Keratinocyte (primary cell): Measurements from ENCODE around the gene EAPP.

Source experiments
- EZH2 ChIP-seq: IDR thresholded peaks from one replicate; pipeline ENCODE4 v1.6.1; 2012; ENCODE audit warnings: inconsistent platforms, mild to moderate bottlenecking, low read length, moderate library complexity
- TF ChIP-seq, protein P1 (sequence below), 3 experiments: IDR thresholded peaks in 1 of 3; conservative IDR thresholded peaks in 1 of 3; optimal IDR thresholded peaks in 1 of 3; 2 replicates in 2 of 3; 3 replicates in 1 of 3; pipeline versions ENCODE3 to v1.5.1; 2011; ENCODE audit warnings: low read length in 3 of 3, mild to moderate bottlenecking in 3 of 3, moderate library complexity in 2 of 3, control low read depth in 1 of 3, inconsistent platforms in 1 of 3; ENCODE audit not compliant: insufficient read depth in 2 of 3; ENCODE audit errors: extremely low read depth in 1 of 3

DNA sequence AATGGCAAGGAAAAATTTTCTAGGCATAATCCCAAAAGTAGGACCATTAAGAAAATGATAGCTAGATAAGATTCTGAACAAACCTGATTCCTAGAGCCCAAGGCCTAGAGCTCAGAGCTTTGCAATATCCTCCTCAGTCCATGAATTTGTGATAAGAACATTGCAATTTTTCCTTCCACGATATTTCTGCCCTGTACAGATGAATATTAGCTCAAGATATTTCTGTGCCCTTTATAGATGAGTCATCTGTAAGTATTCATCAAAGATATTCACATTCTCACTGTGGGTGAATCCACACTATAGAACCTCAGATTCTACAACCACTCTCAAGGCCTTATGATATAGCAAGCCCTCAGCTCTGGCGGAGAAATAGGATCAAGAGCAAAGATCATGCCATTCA lies 37.5 kb downstream of the EAPP start:
- TF ChIP-seq, protein P1, sequence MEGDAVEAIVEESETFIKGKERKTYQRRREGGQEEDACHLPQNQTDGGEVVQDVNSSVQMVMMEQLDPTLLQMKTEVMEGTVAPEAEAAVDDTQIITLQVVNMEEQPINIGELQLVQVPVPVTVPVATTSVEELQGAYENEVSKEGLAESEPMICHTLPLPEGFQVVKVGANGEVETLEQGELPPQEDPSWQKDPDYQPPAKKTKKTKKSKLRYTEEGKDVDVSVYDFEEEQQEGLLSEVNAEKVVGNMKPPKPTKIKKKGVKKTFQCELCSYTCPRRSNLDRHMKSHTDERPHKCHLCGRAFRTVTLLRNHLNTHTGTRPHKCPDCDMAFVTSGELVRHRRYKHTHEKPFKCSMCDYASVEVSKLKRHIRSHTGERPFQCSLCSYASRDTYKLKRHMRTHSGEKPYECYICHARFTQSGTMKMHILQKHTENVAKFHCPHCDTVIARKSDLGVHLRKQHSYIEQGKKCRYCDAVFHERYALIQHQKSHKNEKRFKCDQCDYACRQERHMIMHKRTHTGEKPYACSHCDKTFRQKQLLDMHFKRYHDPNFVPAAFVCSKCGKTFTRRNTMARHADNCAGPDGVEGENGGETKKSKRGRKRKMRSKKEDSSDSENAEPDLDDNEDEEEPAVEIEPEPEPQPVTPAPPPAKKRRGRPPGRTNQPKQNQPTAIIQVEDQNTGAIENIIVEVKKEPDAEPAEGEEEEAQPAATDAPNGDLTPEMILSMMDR (optimal IDR thresholded peaks at IDR 0.05 in 1 of 3, IDR thresholded peaks at IDR 0.05 in 1 of 3, conservative IDR thresholded peaks at IDR 0.05 in 1 of 3; ENCODE audit: extremely low read depth in 1 of 3, insufficient read depth in 2 of 3, low read length in 3 of 3) = no peak
- no peak for TF ChIP-seq EZH2
